K562 (cell line): ENCODE measurements around the gene GAB1.

ENCODE experiments used
- BRD9 ChIP-seq: fragments of 450-650 bp; IDR thresholded peaks from 2 replicates; pipeline ENCODE4 v1.6.1; 2018; ENCODE audit warnings: low read depth; ENCODE audit not compliant: partially characterized antibody
- BRF1 ChIP-seq: IDR thresholded peaks from 3 replicates; pipeline ENCODE4 v1.6.1; 2011; ENCODE audit warnings: borderline replicate concordance, mild to moderate bottlenecking; ENCODE audit not compliant: insufficient read length; ENCODE audit errors: extremely low read depth
- CBX5 ChIP-seq: IDR thresholded peaks from 2 replicates; pipeline ENCODE4 v1.6.1; 2014; ENCODE audit warnings: low read depth, borderline replicate concordance
- CEBPB ChIP-seq: fragments of 450-650 bp; IDR thresholded peaks from 2 replicates; pipeline ENCODE4 v1.6.1; 2016; ENCODE audit warnings: missing genetic modification characterization, missing compliant biosample characterization
- CHD2 ChIP-seq: IDR thresholded peaks from 2 replicates; pipeline ENCODE4 v1.6.1; 2011; ENCODE audit warnings: low read depth, low read length
- FOXJ3 ChIP-seq: sonication (generic); formaldehyde crosslinking; IDR thresholded peaks from 2 replicates; pipeline ENCODE4 v1.4.0; 2020; ENCODE audit warnings: mild to moderate bottlenecking, missing genetic modification reagents
- MAZ ChIP-seq, 2 experiments: fragments of 450-650 bp in 1 of 2; sonication (generic) in 1 of 2; formaldehyde crosslinking; IDR thresholded peaks in 1 of 2; conservative IDR thresholded peaks in 1 of 2; 2 replicates each; pipeline versions ENCODE4 v1.4.0 to v1.5.0; 2020; ENCODE audit warnings: mild to moderate bottlenecking in 1 of 2, missing genetic modification reagents in 1 of 2
- MLLT1 ChIP-seq, 2 experiments: fragments of 450-650 bp; IDR thresholded peaks; 2 replicates each; pipeline ENCODE4 v1.6.1; 2016
- PHTF2 ChIP-seq: fragments of 250-450 bp; sonication (Bioruptor Pico); IDR thresholded peaks from 2 replicates; pipeline ENCODE4 v1.5.0; 2021; ENCODE audit warnings: mild to moderate bottlenecking
- RAD51 ChIP-seq: fragments of 450-650 bp; IDR thresholded peaks from 2 replicates; pipeline ENCODE4 v1.7.1; 2016; ENCODE audit warnings: low read depth, mild to moderate bottlenecking, borderline replicate concordance
- U2AF2 ChIP-seq: fragments of 200-400 bp; formaldehyde crosslinking; optimal IDR thresholded peaks from 2 replicates; pipeline ENCODE3; 2017; ENCODE audit warnings: low read depth, mild to moderate bottlenecking, low read length
- YY1 ChIP-seq, 3 experiments: IDR thresholded peaks; 2 replicates each; pipeline ENCODE4 v1.6.1; 2011; ENCODE audit warnings: low read length in 2 of 3, mild to moderate bottlenecking in 2 of 3, moderate library complexity in 2 of 3, borderline replicate concordance in 1 of 3, control low read depth in 1 of 3, low read depth in 1 of 3; ENCODE audit not compliant: insufficient read depth in 3 of 3, insufficient replicate concordance in 2 of 3, control insufficient read depth in 1 of 3, insufficient read length in 1 of 3; ENCODE audit errors: extremely low read depth in 1 of 3
- ZKSCAN1 ChIP-seq: fragments of 150-350 bp; IDR thresholded peaks from 2 replicates; pipeline ENCODE4 v1.6.1; 2016; ENCODE audit warnings: low read depth, low read length
- ZNF507 ChIP-seq: conservative IDR thresholded peaks from 2 replicates; pipeline ENCODE4 v1.6.1; 2017; ENCODE audit warnings: missing genetic modification characterization, missing compliant biosample characterization

- TF ChIP-seq CBX5 (no peak), MAZ (CRISPR knock-in tag; conservative IDR thresholded peaks at IDR 0.05 in 1 of 2, IDR thresholded peaks at IDR 0.05 in 1 of 2) (no peak), BRD9 (no peak), CEBPB (tag) (no peak), YY1 (IDR thresholded peaks at IDR 0.05; ENCODE audit: borderline replicate concordance in 1 of 3, control insufficient read depth in 1 of 3, extremely low read depth in 1 of 3, insufficient read depth in 3 of 3, insufficient read length in 1 of 3, insufficient replicate concordance in 2 of 3, low read depth in 1 of 3, low read length in 2 of 3) (no peak), MLLT1 (IDR thresholded peaks at IDR 0.05) (no peak), U2AF2 (no peak), PHTF2 (no peak), FOXJ3 (CRISPR knock-in tag) (no peak), CHD2 (no peak), RAD51 (no peak), ZKSCAN1 (no peak), ZNF507 (tag) (no peak), BRF1 (no peak)
Measured at GRCh38 chr4:143308377-143308776, 28.3 kb upstream of the GAB1 start.
